UCSD-AML1 (cell line): ENCODE results near the gene LRRK1.

Experiments
- DNase-seq: peaks from one replicate; lab custom pipeline; 2025; ENCODE audit not compliant: unreplicated experiment; lab: John Stamatoyannopoulos, UW

LRRK1 gene

GRCh38 chr15:100890051-100890720 lies 29.0 kb upstream of the LRRK1 start:
- no peak for DNase-seq

GRCh38 chr15:100890850-100891249 lies 28.3 kb upstream of the LRRK1 start:
- DNase-seq = no peak

GRCh38 chr15:100891307-100892012 lies 27.7 kb upstream of the LRRK1 start:
- DNase-seq = peak; percentile 43

GRCh38 chr15:100892013-100892355 lies 27.2 kb upstream of the LRRK1 start:
- no peak for DNase-seq

- no peak for DNase-seq
These were observed 25.7 kb upstream of the LRRK1 start for GRCh38 chr15:100893261-100893963.

DNA sequence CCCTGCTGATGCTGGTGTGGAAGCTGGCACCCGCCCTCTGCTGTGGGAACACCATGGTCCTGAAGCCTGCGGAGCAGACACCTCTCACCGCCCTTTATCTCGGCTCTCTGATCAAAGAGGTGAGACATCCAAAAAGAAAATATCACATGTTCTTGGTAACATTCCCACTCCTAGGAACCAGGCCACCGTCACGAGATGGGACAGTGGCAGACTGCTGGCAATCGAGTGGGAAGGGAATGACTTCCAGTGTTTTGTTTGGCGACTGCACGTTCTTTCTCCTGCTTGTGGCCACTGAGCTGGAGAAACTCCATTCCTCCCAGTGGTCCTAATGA lies 25.2 kb upstream of the LRRK1 start:
- DNase-seq = no peak

- DNase-seq = no peak
These were observed 23.4 kb upstream of the LRRK1 start for GRCh38 chr15:100895721-100896120.

- no peak for DNase-seq
These were observed 21.7 kb upstream of the LRRK1 start for GRCh38 chr15:100897221-100898151.

DNA sequence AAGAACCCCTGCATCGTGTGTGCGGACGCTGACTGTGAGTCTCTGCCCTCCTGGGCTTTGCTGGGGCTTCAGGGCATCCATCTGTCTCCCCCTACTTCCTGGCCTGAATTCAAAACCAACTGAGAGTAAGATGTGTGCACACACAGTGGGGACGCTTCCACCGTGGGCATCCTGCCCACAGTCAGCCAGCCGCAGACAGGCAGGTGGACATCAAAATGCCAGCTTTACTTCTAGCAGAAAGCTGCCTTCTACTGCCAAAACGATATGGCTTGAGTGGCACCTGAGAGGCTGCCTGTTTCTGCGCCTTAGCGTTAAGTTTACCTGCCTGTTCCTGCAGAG lies 21.0 kb upstream of the LRRK1 start:
- DNase-seq = no peak

DNA sequence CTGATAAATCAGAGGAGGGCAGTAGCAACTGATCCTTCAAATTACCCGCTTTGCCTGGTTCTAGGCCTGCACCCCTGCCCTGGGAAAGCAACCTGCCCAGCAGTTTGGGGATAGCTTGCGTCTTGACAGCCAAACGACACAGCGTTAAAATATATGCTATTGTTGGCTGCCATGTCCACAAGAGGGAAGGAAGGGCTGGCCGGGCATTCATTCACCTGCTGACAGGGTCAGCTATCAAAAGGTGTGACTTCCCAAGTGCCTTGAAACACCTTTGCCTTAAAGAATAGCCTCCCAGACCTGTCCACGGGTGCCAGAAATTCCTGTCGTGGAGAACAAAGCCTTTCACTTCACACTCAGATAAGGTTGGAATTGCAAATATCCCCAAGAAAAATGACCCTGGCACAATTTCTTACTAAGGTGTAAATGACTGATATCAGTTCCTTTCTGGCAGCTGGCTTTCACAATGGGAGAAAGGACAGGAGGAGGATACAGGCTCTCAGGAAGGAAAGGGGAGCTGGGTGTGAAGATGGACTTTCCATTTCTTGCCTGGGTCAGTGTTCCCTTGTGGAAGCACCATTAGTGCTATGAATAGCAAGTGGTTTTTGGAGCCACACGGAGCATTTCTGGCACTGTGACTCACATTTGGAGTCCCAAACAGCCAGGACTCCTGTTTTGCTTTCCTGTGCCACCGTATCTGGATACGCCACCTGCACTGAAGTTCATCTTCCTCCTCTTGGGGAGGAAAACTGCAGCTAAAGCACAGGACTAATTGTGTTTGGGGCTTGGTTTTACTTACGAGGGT lies 20.3 kb upstream of the LRRK1 start:
- no peak for DNase-seq

DNA sequence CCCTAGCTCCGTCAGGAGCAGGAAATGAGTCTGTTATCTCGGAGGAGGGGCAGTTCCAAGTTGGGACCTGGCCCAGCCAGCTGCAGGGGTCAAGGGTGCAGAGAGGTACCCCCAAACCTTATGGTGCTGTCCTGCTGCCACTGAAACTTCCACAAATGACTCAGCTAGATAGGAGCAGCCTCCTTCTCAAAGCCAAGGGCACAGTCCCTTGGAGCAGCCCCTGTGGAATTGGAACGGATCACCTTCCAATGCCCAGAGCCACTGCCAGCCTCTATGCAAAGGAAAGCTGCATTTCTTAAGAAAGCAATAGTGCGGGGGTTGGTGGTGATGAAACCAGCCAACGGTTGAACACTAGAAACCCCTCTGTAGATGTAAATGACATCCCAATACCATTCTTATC lies 19.6 kb upstream of the LRRK1 start:
- DNase-seq = no peak

GRCh38 chr15:100900136-100900794 lies 18.9 kb upstream of the LRRK1 start:
- DNase-seq = no peak

DNA sequence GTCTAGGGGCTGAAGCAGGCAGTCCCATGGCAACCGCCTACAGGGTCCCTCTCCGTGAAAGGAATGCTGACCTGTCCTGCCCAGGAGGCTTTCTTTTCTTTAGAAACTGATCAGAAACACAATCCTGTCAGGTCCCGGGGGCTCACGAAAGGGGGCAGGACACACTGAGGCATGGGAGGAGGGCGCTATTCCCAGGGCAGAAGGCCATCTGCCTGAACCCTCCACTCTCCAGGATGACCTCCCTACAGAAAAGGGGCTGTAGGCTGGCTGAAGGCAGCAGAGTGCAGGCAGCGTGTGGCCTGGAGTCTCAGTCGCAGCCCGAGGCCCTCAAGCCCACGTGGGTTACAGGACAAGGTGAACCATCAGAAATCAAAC lies 18.4 kb upstream of the LRRK1 start:
- DNase-seq = no peak

DNA sequence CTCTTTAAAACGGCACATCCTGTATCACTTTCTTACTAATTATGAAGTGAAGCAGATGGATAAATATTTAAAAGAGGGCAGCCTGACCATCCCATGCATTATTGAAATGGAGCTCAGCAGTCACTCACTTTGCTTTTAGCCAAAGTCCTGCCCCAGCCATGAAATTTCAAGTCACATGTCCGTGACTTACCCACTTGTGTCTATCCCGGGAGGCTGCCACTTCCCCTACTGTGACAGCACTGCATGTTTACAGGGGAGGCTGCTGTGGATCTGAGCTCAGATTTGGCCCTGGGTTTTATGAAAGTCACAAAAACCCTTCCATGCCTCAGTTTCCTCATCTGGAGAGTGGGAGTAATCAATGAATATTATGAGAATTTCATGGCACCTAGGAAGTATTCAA lies 17.9 kb upstream of the LRRK1 start:
- DNase-seq = no peak

DNA sequence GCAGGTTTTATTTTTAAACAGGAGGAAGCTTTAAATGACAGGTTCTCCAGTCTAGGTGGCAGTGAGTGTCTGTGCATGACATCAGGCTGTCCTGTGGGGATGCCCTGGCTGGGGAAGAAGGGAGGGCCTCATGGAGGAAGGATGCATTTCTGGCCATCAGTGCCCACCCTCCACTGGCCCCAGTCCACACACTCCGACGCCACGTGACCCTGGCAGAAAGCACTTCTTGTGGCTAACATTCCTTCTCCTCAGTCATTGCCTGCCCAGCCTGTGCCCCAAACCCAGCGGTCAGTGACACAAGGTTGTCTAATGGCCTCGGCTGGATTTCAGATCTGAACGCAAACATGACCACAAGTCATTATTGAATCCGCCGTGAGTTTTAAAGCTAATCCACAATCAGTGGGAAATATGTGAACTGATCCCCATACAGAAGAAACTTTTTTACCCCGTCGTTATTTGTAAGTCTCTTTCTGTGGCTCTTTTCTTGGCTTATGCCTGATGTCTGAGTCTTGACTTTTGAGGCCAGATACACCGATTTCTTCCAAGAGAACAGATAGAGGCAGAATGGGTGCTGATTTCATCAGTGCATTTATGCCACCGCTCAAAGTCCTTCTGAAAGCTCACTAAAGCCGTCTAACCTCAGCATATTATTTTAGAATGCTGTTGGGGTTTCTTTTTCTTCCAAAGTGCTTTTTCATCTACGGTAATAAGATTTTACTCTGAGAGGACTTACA lies 17.3 kb upstream of the LRRK1 start:
- DNase-seq = no peak

DNA sequence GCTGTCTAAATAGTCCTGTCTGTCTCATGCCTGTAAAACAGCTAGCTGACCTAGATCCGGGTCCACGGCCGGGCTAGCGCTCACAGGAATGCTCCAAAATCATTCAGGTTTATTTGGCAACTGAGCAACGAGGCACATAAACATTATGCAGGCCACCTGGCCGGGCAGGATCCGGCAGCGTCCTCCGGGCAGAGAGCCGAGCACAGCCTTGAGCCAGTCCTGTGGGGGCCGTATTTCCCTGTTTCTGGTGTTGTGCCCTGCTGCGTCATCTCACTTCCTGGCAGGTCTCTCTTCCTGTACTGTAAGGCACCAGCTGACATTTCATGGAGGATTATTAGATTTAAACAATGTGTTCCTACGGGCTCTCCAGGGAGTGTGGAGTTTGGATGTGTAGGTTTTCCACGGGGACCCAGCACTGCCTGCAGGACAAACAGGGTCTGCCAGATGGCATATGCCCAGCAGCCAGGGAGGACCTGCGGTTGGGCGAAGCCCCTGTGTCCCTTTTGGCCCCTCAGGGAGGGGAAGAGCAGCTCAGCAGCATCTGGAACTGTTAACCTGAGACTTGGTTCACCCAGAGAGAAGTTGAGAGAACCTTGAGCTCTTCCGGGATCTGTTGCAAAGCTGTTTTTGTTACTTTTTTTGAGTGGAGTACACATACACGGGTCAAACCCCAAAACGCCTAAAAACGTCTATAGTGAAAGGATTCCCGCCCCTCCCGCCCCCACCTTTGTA lies 16.6 kb upstream of the LRRK1 start:
- peak; percentile 55 for DNase-seq

- no peak for DNase-seq
These were observed 16.0 kb upstream of the LRRK1 start for GRCh38 chr15:100903168-100903554.

DNA sequence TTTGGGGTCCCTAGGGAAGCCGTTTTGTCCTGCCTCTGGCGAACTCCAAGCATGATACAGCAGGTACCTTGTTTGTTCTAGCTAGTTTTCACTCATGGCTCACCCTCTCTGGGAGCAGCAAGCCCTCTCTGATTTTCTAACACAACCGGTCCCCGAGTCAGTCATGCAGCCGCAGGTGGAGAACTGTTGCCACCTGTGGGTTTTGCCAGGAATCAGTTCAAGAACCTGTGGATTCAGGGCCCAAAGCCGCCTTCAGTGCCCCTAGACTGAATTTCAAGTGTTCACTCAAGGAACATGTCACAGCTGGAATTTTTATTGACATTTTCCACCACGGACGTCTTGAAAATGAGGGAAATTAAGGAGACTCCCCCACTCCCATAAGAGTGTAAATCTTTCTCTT lies 13.3 kb upstream of the LRRK1 start:
- no peak for DNase-seq

DNA sequence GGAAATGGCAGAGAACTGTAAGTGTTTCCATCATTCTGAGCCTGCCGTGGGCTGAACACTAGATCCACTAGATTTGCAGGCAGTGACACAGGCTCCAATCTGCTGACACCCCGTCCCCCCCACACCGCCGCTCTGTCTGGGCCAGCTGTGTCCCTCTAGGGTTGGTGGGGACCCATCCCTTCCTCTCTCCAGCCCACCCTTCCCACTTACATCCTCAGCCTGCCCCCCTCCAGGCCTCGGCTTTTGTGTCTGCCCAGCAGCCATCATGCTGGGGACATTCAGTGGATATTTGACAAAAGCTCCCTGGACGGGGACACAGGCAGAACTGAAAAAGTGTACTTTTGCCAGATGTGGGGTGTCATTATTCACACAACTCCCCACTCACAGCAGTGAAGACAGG lies 10.7 kb upstream of the LRRK1 start:
- no peak for DNase-seq
